ENCODE results near the gene TEX26. TPM values are rescaled to one million over a fixed set of nuclear protein-coding genes. Genes with fewer than 3 reads are reported as not detected.
"Not testable (repeated sequence)": the region's sequence is repeated elsewhere in the genome, so short reads cannot be mapped to it uniquely, and the experiment has no call there.

Gene TEX26
- total RNA-seq, 2 experiments from 2014 or later = not detected

GRCh38 chr13:30926781-30927180, 5.7 kb upstream of the TEX26 start:
- Mint-ChIP-seq H3K4me3 (no peak overlapping the region), H3K9me3 (no peaks in the 10 kb centered on the region), H3K4me1 (peaks cover 3% of the 10 kb centered on the region), H3K36me3 (ENCODE audit: low read depth) (no peaks in the 10 kb centered on the region), H3K27ac (no peak overlapping the region), H3K27me3 (peaks cover 34% of the 10 kb centered on the region)
- CTCF ChIA-PET = interaction anchor here (0.9 kb wide), 1 partner anchor 10 kb away, joined by 3 read pairs; no protein-coding TSS in a partner anchor
- POLR2A ChIA-PET = no interaction called here
- no peak for DNase-seq

- CTCF ChIA-PET = interaction anchor here (0.9 kb wide), 1 partner anchor 11 kb away, joined by 3 read pairs; no protein-coding TSS in a partner anchor
- POLR2A ChIA-PET; H3K4me1 Mint-ChIP-seq; H3K9me3 Mint-ChIP-seq; H3K4me3 Mint-ChIP-seq; H3K36me3 Mint-ChIP-seq (ENCODE audit: low read depth); DNase-seq; H3K27ac Mint-ChIP-seq: not testable (repeated sequence)
- H3K27me3 Mint-ChIP-seq = peaks cover 38% of the 10 kb centered on the region
These were observed 5.3 kb upstream of the TEX26 start for GRCh38 chr13:30927188-30927587.

GRCh38 chr13:30927595-30927994, 4.9 kb upstream of the TEX26 start:
- H3K27me3 Mint-ChIP-seq = peaks cover 42% of the 10 kb centered on the region
- ChIA-PET CTCF (no interaction called here), POLR2A (no interaction called here)
- no peak for DNase-seq
- H3K36me3 Mint-ChIP-seq (ENCODE audit: low read depth) = no peaks in the 10 kb centered on the region
- no peak overlapping the region for H3K4me3 Mint-ChIP-seq
- no peak overlapping the region for H3K27ac Mint-ChIP-seq
- H3K4me1 Mint-ChIP-seq = peaks cover 3% of the 10 kb centered on the region
- H3K9me3 Mint-ChIP-seq = no peaks in the 10 kb centered on the region

- no peak for DNase-seq
- H3K4me3 Mint-ChIP-seq = no peak overlapping the region
- ChIA-PET CTCF (no interaction called here), POLR2A (no interaction called here)
- no peaks in the 10 kb centered on the region for H3K36me3 Mint-ChIP-seq (ENCODE audit: low read depth)
- H3K27ac Mint-ChIP-seq = no peak overlapping the region
- H3K27me3 Mint-ChIP-seq = peaks cover 38% of the 10 kb centered on the region
- peaks cover 3% of the 10 kb centered on the region for H3K4me1 Mint-ChIP-seq
- no peaks in the 10 kb centered on the region for H3K9me3 Mint-ChIP-seq
These were observed 3.5 kb upstream of the TEX26 start for GRCh38 chr13:30928978-30929377.

GRCh38 chr13:30933354-30933670, 856 bp downstream of the TEX26 start:
- no peak overlapping the region for H3K27ac Mint-ChIP-seq
- H3K4me3 Mint-ChIP-seq = no peak overlapping the region
- H3K36me3 Mint-ChIP-seq (ENCODE audit: low read depth) = no peaks in the 10 kb centered on the region
- H3K9me3 Mint-ChIP-seq = no peaks in the 10 kb centered on the region
- POLR2A ChIA-PET = no interaction called here
- no peak for DNase-seq
- CTCF ChIA-PET = no interaction called here
- no peaks in the 10 kb centered on the region for H3K4me1 Mint-ChIP-seq
- H3K27me3 Mint-ChIP-seq = peaks cover 36% of the 10 kb centered on the region

GRCh38 chr13:30934381-30934780, 1.9 kb downstream of the TEX26 start:
- Mint-ChIP-seq H3K4me1 (no peaks in the 10 kb centered on the region), H3K27me3 (peaks cover 30% of the 10 kb centered on the region), H3K27ac (no peak overlapping the region), H3K36me3 (ENCODE audit: low read depth) (no peaks in the 10 kb centered on the region), H3K4me3 (no peak overlapping the region), H3K9me3 (no peaks in the 10 kb centered on the region)
- ChIA-PET CTCF (interaction anchor here (0.6 kb wide), 1 partner anchor 445 kb away, joined by 4 read pairs; no protein-coding TSS in a partner anchor), POLR2A (no interaction called here)
- DNase-seq = no peak

- no peak overlapping the region for H3K27ac Mint-ChIP-seq
- DNase-seq = no peak
- ChIA-PET POLR2A (no interaction called here), CTCF (no interaction called here)
- no peak overlapping the region for H3K4me3 Mint-ChIP-seq
- H3K36me3 Mint-ChIP-seq (ENCODE audit: low read depth) = no peaks in the 10 kb centered on the region
- H3K27me3 Mint-ChIP-seq = peaks cover 29% of the 10 kb centered on the region
- no peaks in the 10 kb centered on the region for H3K9me3 Mint-ChIP-seq
- no peaks in the 10 kb centered on the region for H3K4me1 Mint-ChIP-seq
These were observed 2.3 kb downstream of the TEX26 start for GRCh38 chr13:30934803-30935202.

GRCh38 chr13:30936971-30937370, 4.5 kb downstream of the TEX26 start:
- no peak overlapping the region for H3K4me3 Mint-ChIP-seq
- DNase-seq = no peak
- ChIA-PET CTCF (no interaction called here), POLR2A (no interaction called here)
- no peak overlapping the region for H3K27ac Mint-ChIP-seq
- H3K27me3 Mint-ChIP-seq = peaks cover 18% of the 10 kb centered on the region
- no peaks in the 10 kb centered on the region for H3K36me3 Mint-ChIP-seq (ENCODE audit: low read depth)
- no peaks in the 10 kb centered on the region for H3K4me1 Mint-ChIP-seq
- H3K9me3 Mint-ChIP-seq = no peaks in the 10 kb centered on the region

GRCh38 chr13:30943881-30944280, 11.4 kb downstream of the TEX26 start:
- CTCF ChIA-PET = no interaction called here
- POLR2A ChIA-PET = no interaction called here
- H3K4me3 Mint-ChIP-seq = no peak overlapping the region
- H3K9me3 Mint-ChIP-seq = peaks cover 4% of the 10 kb centered on the region
- peaks cover 42% of the 10 kb centered on the region for H3K27me3 Mint-ChIP-seq
- no peaks in the 10 kb centered on the region for H3K4me1 Mint-ChIP-seq
- H3K36me3 Mint-ChIP-seq (ENCODE audit: low read depth) = no peaks in the 10 kb centered on the region
- no peak overlapping the region for H3K27ac Mint-ChIP-seq
- DNase-seq = no peak

- H3K27me3 Mint-ChIP-seq = peaks cover 52% of the 10 kb centered on the region
- ChIA-PET POLR2A (no interaction called here), CTCF (no interaction called here)
- no peak for DNase-seq
- H3K4me1 Mint-ChIP-seq = no peaks in the 10 kb centered on the region
- no peaks in the 10 kb centered on the region for H3K36me3 Mint-ChIP-seq (ENCODE audit: low read depth)
- H3K9me3 Mint-ChIP-seq = peaks cover 6% of the 10 kb centered on the region
- no peak overlapping the region for H3K4me3 Mint-ChIP-seq
- H3K27ac Mint-ChIP-seq = no peak overlapping the region
These were observed 24.9 kb downstream of the TEX26 start for GRCh38 chr13:30957258-30957943.

GRCh38 chr13:30959678-30960077, 27.2 kb downstream of the TEX26 start:
- no peak overlapping the region for H3K4me3 Mint-ChIP-seq

GRCh38 chr13:30963791-30964190, 31.3 kb downstream of the TEX26 start:
- Mint-ChIP-seq H3K4me3 (no peak overlapping the region), H3K27ac (no peak overlapping the region), H3K4me1 (no peaks in the 10 kb centered on the region), H3K36me3 (ENCODE audit: low read depth) (no peaks in the 10 kb centered on the region), H3K9me3 (peaks cover 6% of the 10 kb centered on the region), H3K27me3 (peaks cover 55% of the 10 kb centered on the region)
- no peak for DNase-seq
- ChIA-PET CTCF (interaction anchor here (0.6 kb wide), 1 partner anchor 1675 kb away, joined by 5 read pairs; no protein-coding TSS in a partner anchor), POLR2A (no interaction called here)

More at GRCh38 chr13:30959678-30960077, 27.2 kb downstream of the TEX26 start:
- Mint-ChIP-seq H3K27me3 (peaks cover 53% of the 10 kb centered on the region), H3K36me3 (ENCODE audit: low read depth) (no peaks in the 10 kb centered on the region), H3K27ac (no peak overlapping the region), H3K4me1 (no peaks in the 10 kb centered on the region), H3K9me3 (peaks cover 6% of the 10 kb centered on the region)
- DNase-seq = no peak
- CTCF ChIA-PET = no interaction called here
- POLR2A ChIA-PET = no interaction called here

- no peak for DNase-seq
- Mint-ChIP-seq H3K9me3 (no peaks in the 10 kb centered on the region), H3K27me3 (peaks cover 51% of the 10 kb centered on the region), H3K4me1 (no peaks in the 10 kb centered on the region), H3K27ac (no peak overlapping the region), H3K36me3 (ENCODE audit: low read depth) (no peaks in the 10 kb centered on the region), H3K4me3 (no peak overlapping the region)
- POLR2A ChIA-PET = no interaction called here
- CTCF ChIA-PET = no interaction called here
These were observed 32.9 kb downstream of the TEX26 start for GRCh38 chr13:30965380-30965779.

GRCh38 chr13:30966101-30966500, 33.6 kb downstream of the TEX26 start:
- H3K27me3 Mint-ChIP-seq = peaks cover 54% of the 10 kb centered on the region
- CTCF ChIA-PET = interaction anchor here (0.9 to 1.3 kb wide), 2 partner anchors 11 to 13 kb away, joined by 3 read pairs; no protein-coding TSS in a partner anchor
- POLR2A ChIA-PET = no interaction called here

More at GRCh38 chr13:30966101-30966500, 33.6 kb downstream of the TEX26 start:
- no peaks in the 10 kb centered on the region for H3K4me1 Mint-ChIP-seq
- no peak overlapping the region for H3K4me3 Mint-ChIP-seq
- H3K36me3 Mint-ChIP-seq (ENCODE audit: low read depth) = no peaks in the 10 kb centered on the region
- no peak overlapping the region for H3K27ac Mint-ChIP-seq
- no peak for DNase-seq
- no peaks in the 10 kb centered on the region for H3K9me3 Mint-ChIP-seq
